Muscle layer of duodenum (tissue), 2 donors: ENCODE results near the gene SLC25A42.
"Not testable (repeated sequence)": the region's sequence is repeated elsewhere in the genome, so short reads cannot be mapped to it uniquely, and the experiment has no call there.

ENCODE experiments used
- H3K27ac ChIP-seq: one replicate; pipeline ENCODE4 v1.7.0; 2013; ENCODE audit warnings: mild to moderate bottlenecking, low read length
- H3K27me3 ChIP-seq: one replicate; pipeline ENCODE4 v1.7.0; 2013; ENCODE audit warnings: low read depth, mild to moderate bottlenecking, control low read depth, low read length
- H3K36me3 ChIP-seq, 2 donors: one replicate each; pipeline ENCODE4 v1.7.0; 2013; ENCODE audit warnings: low read length in 2 of 2, control low read depth in 1 of 2, mild to moderate bottlenecking in 1 of 2; ENCODE audit not compliant: insufficient read depth in 2 of 2, control insufficient read depth in 1 of 2
- H3K4me1 ChIP-seq, 2 donors: one replicate each; pipeline ENCODE4 v1.7.0; 2013; ENCODE audit warnings: low read length in 2 of 2, mild to moderate bottlenecking in 2 of 2, control low read depth in 1 of 2, moderate library complexity in 1 of 2; ENCODE audit not compliant: insufficient read depth in 2 of 2, control insufficient read depth in 1 of 2
- H3K4me3 ChIP-seq, 2 donors: one replicate each; pipeline ENCODE4 v1.7.0; 2013; ENCODE audit warnings: low read length in 2 of 2, low read depth in 1 of 2, mild to moderate bottlenecking in 1 of 2
- H3K9me3 ChIP-seq, 2 donors: one replicate each; pipeline ENCODE4 v1.7.0; 2013; ENCODE audit warnings: low read length in 2 of 2, control low read depth in 1 of 2, mild to moderate bottlenecking in 1 of 2; ENCODE audit not compliant: control insufficient read depth in 1 of 2
- donor health status: healthy.

The SLC25A42 gene

DNA sequence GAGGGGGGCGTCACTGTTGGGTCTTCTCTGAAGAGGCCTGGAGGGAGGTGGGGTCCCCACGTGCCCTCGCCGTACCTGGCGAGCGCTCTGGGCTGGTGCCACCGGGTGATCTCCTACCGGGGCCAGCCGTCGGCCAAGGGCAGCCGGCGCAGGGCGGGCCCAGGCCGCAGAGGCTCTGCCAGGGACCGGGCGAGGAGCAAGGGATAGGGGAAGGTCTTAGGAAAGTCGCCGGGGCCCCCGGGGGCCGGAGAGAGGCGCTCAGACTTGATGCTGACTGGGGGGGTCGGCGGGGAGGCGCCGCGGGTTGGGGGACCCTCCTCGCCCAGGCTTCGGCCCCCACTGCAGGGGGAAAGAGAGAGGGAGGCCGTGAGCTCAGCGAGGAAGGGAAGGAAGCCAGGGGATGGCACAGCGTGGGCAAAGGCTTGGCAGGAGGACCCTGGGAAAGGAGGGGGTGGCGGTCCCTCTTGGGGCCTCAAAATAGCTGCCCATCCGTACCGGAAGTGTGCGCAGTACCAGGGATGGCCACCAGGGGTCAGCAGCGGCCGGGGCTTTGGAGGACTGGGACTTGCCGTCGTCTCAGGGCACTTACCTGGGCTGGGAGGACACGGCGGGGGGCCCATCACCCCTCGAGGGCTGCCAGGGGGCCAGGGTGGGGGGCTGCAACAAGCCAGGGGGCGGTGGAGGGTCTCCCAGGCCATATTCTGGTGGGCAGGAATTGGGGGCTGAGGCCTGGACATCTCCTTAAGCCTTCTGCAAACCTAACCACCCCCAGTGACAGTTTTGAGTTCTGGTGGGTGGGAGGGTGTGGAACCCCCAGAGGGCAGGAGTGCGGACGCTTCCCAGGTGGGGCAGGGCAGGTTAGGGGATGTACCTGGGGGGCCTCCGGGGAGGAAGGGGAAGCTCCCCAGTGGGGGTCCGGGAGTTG lies 82.2 kb downstream of the SLC25A42 start:
- no peaks in the 10 kb centered on the region for H3K9me3 ChIP-seq
- H3K4me3 ChIP-seq, result peak overlapping the region in 1 of 2 donors; percentile 33
- H3K27me3 ChIP-seq, result no peaks in the 10 kb centered on the region
- H3K4me1 ChIP-seq, result peaks cover 0 to 5% of the 10 kb centered on the region in 2 donors
- H3K36me3 ChIP-seq, result peaks cover 9 to 27% of the 10 kb centered on the region in 2 donors
- no peak overlapping the region for H3K27ac ChIP-seq

DNA sequence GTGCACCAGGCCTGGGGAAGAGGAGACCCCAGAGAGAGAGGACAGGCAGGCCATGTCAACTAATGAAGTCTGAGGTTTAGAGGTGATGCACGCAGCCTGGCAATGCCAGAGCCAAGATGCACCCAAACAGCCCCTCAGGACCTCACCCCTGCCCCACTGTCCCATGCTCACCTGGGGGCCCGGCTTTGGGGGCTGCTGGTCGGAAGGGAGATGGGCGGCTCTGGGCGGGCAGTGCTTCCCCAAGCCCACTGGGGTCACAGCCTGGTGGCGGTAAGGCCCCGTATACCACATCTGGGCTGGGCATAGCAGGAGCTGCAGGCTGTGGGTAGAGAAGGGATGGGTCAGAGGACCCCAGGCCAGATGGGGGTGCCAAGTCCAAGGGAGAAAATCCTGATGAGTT lies 83.1 kb downstream of the SLC25A42 start:
- no peak overlapping the region for H3K27ac ChIP-seq
- H3K36me3 ChIP-seq, result peaks cover 9 to 27% of the 10 kb centered on the region in 2 donors
- no peak overlapping the region for H3K4me3 ChIP-seq
- peaks cover 0 to 5% of the 10 kb centered on the region in 2 donors for H3K4me1 ChIP-seq
- H3K27me3 ChIP-seq, result no peaks in the 10 kb centered on the region
- no peaks in the 10 kb centered on the region for H3K9me3 ChIP-seq

DNA sequence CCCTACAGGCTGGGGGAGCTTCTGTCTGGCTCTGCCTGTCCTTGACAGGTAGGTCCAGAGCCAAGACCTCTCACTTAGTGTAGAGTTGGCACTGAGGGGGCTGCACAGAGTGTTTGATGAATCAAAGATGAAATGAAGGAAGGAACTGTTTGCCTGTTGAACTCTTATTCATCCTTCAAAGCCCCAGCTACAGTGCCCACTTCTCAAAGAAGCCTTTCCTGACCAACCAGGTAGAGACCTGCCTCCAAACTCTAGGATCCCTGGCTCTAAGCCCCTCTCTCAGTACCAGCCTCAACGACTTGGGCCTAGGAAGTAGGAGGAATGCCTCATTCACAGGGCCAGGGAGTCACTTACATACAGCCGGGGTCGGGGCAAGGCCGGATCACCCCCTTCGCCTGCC lies 83.5 kb downstream of the SLC25A42 start:
- Histone ChIP-seq H3K36me3 (peaks cover 9 to 27% of the 10 kb centered on the region in 2 donors), H3K27me3 (no peaks in the 10 kb centered on the region), H3K9me3 (no peaks in the 10 kb centered on the region), H3K27ac (no peak overlapping the region), H3K4me3 (no peak overlapping the region), H3K4me1 (peaks cover 0 to 5% of the 10 kb centered on the region in 2 donors)

DNA sequence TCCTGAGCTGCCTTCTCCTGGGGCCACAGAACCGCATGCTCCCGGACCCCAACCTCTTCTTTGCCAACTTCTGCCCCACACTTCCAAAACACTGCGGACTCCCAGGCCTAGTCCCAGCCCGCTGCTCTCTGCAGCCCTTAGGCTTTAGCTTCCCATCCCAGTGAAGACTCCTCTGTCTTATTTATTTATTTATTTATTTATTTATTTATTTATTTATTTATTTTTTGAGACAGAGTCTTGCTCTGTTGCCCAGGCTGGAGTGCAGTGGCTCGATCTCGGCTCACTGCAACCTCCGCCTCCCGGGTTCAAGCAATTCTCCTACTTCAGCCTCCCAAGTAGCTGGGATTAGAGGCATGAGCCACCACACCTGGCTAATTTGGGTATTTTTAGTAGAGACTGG lies 84.7 kb downstream of the SLC25A42 start:
- H3K4me3 ChIP-seq, H3K27ac ChIP-seq, H3K9me3 ChIP-seq, H3K27me3 ChIP-seq, H3K4me1 ChIP-seq: not testable (repeated sequence)
- H3K36me3 ChIP-seq, result peaks cover 9 to 27% of the 10 kb centered on the region in 2 donors

DNA sequence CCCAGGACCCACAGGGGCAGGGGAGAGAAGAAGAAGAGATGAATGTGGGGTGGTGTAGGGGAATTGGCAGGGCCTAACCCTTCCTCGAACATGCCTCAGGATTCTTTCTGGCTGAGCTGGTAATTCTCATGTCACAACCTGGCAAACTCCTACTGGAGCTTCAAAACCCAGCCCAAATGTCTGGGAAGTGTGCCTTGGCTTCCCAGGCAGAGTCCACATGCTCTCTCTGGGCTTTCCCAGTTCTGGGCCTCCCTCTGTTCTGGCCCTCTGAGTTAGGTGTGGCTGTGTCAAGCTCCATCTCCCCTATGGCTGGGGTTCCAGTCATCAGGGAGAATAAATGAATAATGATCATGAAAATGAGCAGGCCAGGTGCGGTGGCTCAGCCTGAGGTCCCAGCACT lies 85.6 kb downstream of the SLC25A42 start:
- H3K9me3 ChIP-seq, result no peaks in the 10 kb centered on the region
- peaks cover 0 to 5% of the 10 kb centered on the region in 2 donors for H3K4me1 ChIP-seq
- H3K27ac ChIP-seq, result no peak overlapping the region
- no peak overlapping the region for H3K4me3 ChIP-seq
- H3K36me3 ChIP-seq, result peaks cover 9 to 27% of the 10 kb centered on the region in 2 donors
- H3K27me3 ChIP-seq, result no peaks in the 10 kb centered on the region

DNA sequence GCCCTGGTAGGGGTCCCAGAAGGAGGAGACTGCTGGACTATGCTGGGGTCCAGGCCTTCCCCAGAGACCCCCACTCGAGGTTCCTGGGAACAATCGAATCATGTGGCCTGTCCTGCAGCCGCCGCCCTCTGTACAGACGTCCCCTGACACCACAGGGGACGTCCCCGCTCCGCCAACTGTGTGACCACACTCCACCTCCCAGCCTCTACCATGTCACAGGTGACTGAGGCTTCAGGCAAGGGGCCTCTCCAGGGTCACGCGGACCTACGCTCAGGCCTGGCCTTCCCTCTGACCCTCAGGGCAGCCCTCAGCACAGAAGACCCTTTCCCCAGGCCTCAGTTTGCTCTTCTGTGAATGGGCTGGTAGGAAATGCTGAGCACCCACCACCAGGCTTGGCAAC lies 87.6 kb downstream of the SLC25A42 start:
- Histone ChIP-seq H3K9me3 (no peaks in the 10 kb centered on the region), H3K4me3 (no peak overlapping the region), H3K36me3 (peaks cover 9 to 32% of the 10 kb centered on the region in 2 donors), H3K27ac (no peak overlapping the region), H3K4me1 (no peaks in the 10 kb centered on the region), H3K27me3 (no peaks in the 10 kb centered on the region)

DNA sequence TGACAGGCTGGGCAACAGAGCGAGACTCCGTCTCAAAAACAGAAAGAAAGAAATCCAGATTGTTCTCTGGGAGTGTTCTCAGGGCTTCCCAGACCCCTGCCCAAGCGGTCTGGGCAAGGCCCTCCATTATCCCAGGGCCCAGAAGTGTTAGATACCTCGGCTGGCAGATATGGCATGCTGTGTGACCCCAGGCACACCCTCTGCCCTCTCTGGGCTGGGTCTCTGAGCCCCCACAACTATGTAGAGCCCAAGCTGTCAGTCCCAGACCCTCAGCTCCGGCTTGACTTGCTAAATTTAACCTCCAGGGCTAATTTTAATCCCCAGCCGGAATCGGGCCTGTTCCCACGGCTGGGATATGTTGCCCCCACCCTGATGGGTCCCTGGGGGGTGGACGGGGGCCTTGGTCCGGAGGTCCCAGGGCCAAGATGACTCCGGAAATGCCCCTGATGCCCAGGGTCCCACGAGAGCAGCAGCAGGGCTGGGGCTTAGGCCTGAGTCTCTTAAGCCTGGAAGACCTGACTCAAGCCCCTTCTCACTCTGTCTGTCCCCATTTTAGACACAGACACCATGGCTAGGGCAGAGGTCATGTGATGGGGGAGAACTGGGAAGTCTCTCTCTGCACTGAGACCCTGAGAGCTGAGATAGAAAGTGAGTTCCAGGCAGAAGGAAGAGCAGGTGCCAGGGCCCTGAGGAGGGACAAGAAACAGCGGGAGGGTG lies 89.0 kb downstream of the SLC25A42 start:
- H3K27me3 ChIP-seq, result no peaks in the 10 kb centered on the region
- H3K4me1 ChIP-seq, result no peaks in the 10 kb centered on the region
- H3K9me3 ChIP-seq, result no peaks in the 10 kb centered on the region
- no peak overlapping the region for H3K4me3 ChIP-seq
- no peak overlapping the region for H3K27ac ChIP-seq
- peaks cover 4 to 25% of the 10 kb centered on the region in 2 donors for H3K36me3 ChIP-seq

DNA sequence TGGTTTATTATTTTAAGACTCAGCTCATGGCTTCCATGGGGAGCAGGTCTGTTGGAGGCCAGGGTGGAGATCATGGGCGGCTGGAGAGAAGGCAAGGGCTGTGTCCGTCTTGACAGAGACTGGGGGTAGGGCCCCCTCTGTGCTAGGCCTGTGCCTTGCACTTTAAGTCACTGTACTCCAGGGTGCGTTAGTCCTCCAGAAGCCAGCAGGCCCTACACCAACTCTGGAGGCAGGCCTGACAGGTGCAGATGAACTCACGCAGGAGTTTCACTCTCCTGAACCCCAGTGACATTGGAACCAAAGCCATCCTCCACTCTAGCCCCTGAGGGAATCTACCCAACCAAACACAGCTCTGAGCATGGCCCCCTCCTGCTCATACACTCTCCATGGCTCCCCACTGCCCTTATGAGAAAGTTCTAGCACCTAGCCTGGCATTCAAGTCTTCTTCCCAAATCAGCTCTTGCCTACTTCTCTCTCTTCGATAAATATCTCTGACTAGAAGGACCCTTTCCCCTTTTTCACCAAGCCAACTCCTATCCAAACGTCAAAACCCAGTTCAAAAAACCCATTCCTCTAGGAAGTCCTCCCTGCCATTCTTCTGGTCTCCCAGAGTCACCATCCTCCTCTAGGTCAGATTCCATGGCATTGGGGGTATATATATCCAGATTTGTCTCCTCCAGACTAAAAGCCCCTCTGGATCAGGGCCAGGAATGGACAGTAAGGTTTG lies 91.1 kb downstream of the SLC25A42 start:
- H3K27me3 ChIP-seq, result no peaks in the 10 kb centered on the region
- H3K4me1 ChIP-seq, result no peaks in the 10 kb centered on the region
- no peaks in the 10 kb centered on the region for H3K9me3 ChIP-seq
- no peak overlapping the region for H3K4me3 ChIP-seq
- peaks cover 0 to 12% of the 10 kb centered on the region in 2 donors for H3K36me3 ChIP-seq
- no peak overlapping the region for H3K27ac ChIP-seq

DNA sequence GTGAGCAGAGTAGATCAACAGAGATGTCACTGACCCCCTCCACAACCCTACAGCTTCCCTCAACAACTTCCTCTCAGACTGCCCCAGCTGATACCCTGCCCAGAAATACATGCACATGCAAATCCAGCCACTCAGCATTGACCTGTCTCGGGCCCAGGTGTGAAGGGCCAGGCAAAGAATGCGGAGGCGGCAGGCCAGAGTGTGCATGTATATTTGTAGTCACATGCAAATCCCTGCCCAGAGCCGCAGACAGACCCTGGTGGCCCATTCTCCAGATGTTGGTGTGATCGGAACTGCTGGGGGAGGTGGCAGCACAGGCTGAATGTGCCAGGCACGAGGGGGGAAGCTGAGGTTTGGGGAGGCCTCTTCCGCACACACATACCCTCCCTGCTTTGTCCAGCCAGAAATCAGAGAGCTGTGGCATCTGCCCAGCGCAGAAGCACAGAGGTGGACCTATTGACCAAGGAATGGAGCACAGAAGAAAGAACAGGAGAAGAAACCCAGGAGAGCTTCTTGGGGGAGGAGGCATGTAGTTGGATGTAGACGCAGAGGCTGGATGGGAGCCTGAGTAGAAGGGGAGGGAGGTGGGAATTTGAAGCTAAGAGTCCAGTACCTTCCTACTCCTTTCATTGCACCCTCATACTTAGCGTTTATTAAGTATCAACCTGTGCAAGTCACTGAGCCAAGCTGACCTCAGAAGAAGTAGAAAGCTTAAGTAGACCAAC lies 91.9 kb downstream of the SLC25A42 start:
- no peaks in the 10 kb centered on the region for H3K9me3 ChIP-seq
- H3K27me3 ChIP-seq, result no peaks in the 10 kb centered on the region
- H3K4me3 ChIP-seq, result no peak overlapping the region
- H3K27ac ChIP-seq, result no peak overlapping the region
- peaks cover 0 to 12% of the 10 kb centered on the region in 2 donors for H3K36me3 ChIP-seq
- H3K4me1 ChIP-seq, result no peaks in the 10 kb centered on the region

DNA sequence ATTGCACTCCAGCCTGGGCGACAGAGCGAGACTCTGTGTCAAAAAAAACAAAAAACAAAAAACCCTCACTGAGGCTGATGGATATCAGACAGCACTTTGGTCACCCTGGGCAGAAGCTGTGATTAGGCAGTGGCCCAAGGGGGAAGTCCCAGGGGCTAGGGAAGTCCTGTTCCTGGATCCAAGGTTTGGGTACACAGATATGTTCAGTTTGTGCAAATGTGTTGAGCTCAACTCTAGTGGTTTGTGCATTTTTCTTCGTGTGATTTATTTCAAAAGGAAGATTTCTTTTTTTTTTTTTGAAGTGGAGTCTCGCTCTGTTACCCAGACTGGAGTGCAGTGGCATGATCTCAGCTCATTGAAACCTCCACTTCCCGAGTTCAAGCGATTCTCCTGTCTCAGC lies 94.0 kb downstream of the SLC25A42 start:
- Histone ChIP-seq H3K27ac (no peak overlapping the region), H3K27me3 (no peaks in the 10 kb centered on the region)

More for the DNA sequence above, 94.0 kb downstream of the SLC25A42 start:
- Histone ChIP-seq H3K4me1 (no peaks in the 10 kb centered on the region), H3K9me3 (no peaks in the 10 kb centered on the region), H3K36me3 (peaks cover 0 to 12% of the 10 kb centered on the region in 2 donors), H3K4me3 (no peak overlapping the region)
